H1 (cell line): ENCODE results near the gene TGFBRAP1. TPM values are rescaled to one million over a fixed set of nuclear protein-coding genes. Genes with fewer than 3 reads are reported as not detected.

ENCODE experiments used
- CTBP2 ChIP-seq: IDR thresholded peaks from 2 replicates; pipeline ENCODE4 v1.7.0; 2011; ENCODE audit warnings: borderline replicate concordance, mild to moderate bottlenecking, moderate library complexity, mixed read lengths, low read length; ENCODE audit not compliant: insufficient read depth, insufficient read length
- EGR1 ChIP-seq: IDR thresholded peaks from 2 replicates; pipeline ENCODE4 v1.6.1; 2011; ENCODE audit warnings: low read depth, low read length, borderline replicate concordance
- EP300 ChIP-seq, 2 experiments: IDR thresholded peaks; 1 replicate in 1 of 2; 2 replicates in 1 of 2; pipeline ENCODE4 v1.6.1; 2011 to 2012; ENCODE audit warnings: low read depth in 2 of 2, low read length in 2 of 2, mild to moderate bottlenecking in 2 of 2, borderline replicate concordance in 1 of 2, inconsistent platforms in 1 of 2, moderate library complexity in 1 of 2
- KDM5A ChIP-seq: fragments of 200-600 bp; IDR thresholded peaks from 2 replicates; pipeline ENCODE4 v1.7.1; 2012; ENCODE audit warnings: mild to moderate bottlenecking, low read length, inconsistent platforms, mixed read lengths
- MAFK ChIP-seq: IDR thresholded peaks from 2 replicates; pipeline ENCODE4 v1.6.1; 2012; ENCODE audit warnings: low read depth, mild to moderate bottlenecking, improper control_type of control experiment, low read length
- POLR2AphosphoS5 ChIP-seq: IDR thresholded peaks from 2 replicates; pipeline ENCODE4 v1.6.1; 2011; ENCODE audit warnings: low read depth, low read length
- RAD21 ChIP-seq, 2 experiments: IDR thresholded peaks in 1 of 2; conservative IDR thresholded peaks in 1 of 2; 2 replicates each; pipeline ENCODE4 v1.6.1; 2011; ENCODE audit warnings: low read depth in 2 of 2, low read length in 2 of 2, improper control_type of control experiment in 1 of 2, inconsistent platforms in 1 of 2, mild to moderate bottlenecking in 1 of 2, moderate library complexity in 1 of 2
- RNF2 ChIP-seq: fragments of 200-900, 300-1000 bp; sonication (generic); IDR thresholded peaks from 2 replicates; pipeline ENCODE4 v1.7.1; 2016; ENCODE audit warnings: borderline replicate concordance, low read depth, mild to moderate bottlenecking, antibody characterized with exemption, low read length; ENCODE audit not compliant: poor library complexity, severe bottlenecking; ENCODE audit errors: missing control alignments
- SAP30 ChIP-seq: fragments of 300-600 bp; sonication (generic); IDR thresholded peaks from 2 replicates; pipeline ENCODE4 v1.7.1; 2012; ENCODE audit warnings: low read length, moderate library complexity, mild to moderate bottlenecking, inconsistent platforms; ENCODE audit not compliant: insufficient read depth, insufficient replicate concordance
- SP4 ChIP-seq: IDR thresholded peaks from 2 replicates; pipeline ENCODE4 v1.6.1; 2012; ENCODE audit warnings: low read length, inconsistent platforms
- polyA plus RNA-seq, 7 experiments: library from polyadenylated mRNA; depleted of rRNA in 3 of 7; stranded (reverse) in 5 of 7; unstranded in 2 of 7; fragments of >200 nt in 5 of 7; fragments of 200-250 nt in 2 of 7; gene quantifications; 1 replicate in 5 of 7; 2 replicates in 1 of 7; 4 replicates in 1 of 7; pipeline versions ENCODE4 v1.2.1 to v1.2.3, GENCODE V29; 2011 to 2013; ENCODE audit warnings: missing spikeins in 2 of 7, mixed read lengths in 2 of 7
- total RNA-seq: library from RNA; stranded (reverse); fragmentation: NEBNext Ultra II Directional; extraction: Animal tissue kit (Norgen Biotek cat#: 25700); gene quantifications from 2 replicates; pipeline ENCODE4 v1.2.1, GENCODE V29; 2021
- TF ChIP-seq, protein P1 (sequence below): IDR thresholded peaks from 2 replicates; pipeline ENCODE4 v1.6.1; 2012; ENCODE audit warnings: inconsistent platforms

Gene TGFBRAP1
- total and polyA plus RNA-seq, 2 of the 8 experiments (the other 6 are each of a cell fraction or from before 2014, with no cell fraction given): 11.2 to 20.2 TPM

DNA sequence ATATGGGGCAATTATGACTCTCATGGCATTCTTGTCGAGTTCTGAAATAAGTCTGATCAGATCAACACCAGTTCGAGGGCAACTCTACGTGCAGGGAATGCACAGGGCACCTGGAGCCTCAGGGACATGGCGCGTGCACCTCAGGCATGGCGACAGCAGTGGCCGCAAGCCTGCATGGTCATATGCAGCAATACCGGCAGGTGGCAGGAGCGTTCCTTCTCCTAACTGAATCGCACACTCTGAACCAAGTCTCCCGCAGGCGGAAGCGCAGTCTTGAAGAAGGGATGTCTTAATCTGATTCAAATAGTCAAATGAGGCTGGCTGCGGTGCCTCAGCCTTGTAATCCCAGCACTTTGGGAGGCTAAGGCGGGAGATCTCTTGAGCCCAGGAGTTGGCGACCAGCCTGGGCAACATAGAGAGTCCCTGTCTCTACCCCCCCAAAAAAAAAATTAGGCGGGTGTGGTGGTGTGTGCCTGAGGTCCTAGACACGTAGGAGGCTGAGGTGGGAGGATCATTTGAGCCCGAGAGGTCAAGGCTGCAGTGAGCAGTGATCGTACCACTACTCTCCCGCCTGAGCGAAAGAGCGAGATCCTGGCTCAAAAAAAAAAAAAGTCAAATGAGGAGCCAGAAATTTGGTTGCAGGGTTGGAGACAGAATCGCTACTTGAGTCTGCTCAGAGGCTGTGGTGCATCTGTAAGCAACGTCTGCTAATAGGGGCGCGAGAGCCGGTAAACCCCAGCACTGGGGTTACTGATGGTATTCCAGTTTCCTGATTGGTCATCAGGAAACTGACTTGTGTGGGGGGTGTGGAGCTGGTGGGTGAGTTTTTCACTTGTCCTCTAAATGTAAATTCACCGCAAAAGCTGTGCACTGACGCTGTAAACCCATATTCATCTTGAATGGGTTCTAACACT is 40.5 kb upstream of the TGFBRAP1 start (continued):
- no peak for TF ChIP-seq RNF2
- TF ChIP-seq, protein P1, sequence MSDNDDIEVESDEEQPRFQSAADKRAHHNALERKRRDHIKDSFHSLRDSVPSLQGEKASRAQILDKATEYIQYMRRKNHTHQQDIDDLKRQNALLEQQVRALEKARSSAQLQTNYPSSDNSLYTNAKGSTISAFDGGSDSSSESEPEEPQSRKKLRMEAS: peak; percentile 60
- peak; percentile 95 to 96 for TF ChIP-seq RAD21 (IDR thresholded peaks at IDR 0.05 in 1 of 2, conservative IDR thresholded peaks at IDR 0.05 in 1 of 2; ENCODE audit: low read depth in 2 of 2, low read length in 2 of 2)
- no peak for TF ChIP-seq EP300 (IDR thresholded peaks at IDR 0.05; ENCODE audit: borderline replicate concordance in 1 of 2, low read depth in 2 of 2, low read length in 2 of 2)
- TF ChIP-seq MAFK: no peak
- TF ChIP-seq POLR2AphosphoS5: no peak
- no peak for TF ChIP-seq KDM5A
- TF ChIP-seq SP4: no peak
- no peak for TF ChIP-seq EGR1
- no peak for TF ChIP-seq CTBP2
- no peak for TF ChIP-seq SAP30
